ENCODE data around the gene ACSF2.
"Not testable (repeated sequence)": the region's sequence is repeated elsewhere in the genome, so short reads cannot be mapped to it uniquely, and the experiment has no call there.

The ACSF2 gene

GRCh38 chr17:50424246-50424995 is 1.6 kb upstream of the ACSF2 start:
- peak overlapping the region; percentile 99 for H3K4me2 ChIP-seq
- H3K4me1 ChIP-seq = peaks cover 67% of the 10 kb centered on the region
- H3K4me3 ChIP-seq = no peak overlapping the region; the same call in 1 of the 2 replicates
- peaks cover 12% of the 10 kb centered on the region for H3K9me3 ChIP-seq
- H3K9ac ChIP-seq = no peak overlapping the region; the same call in 1 of the 2 replicates
- no peak for TF ChIP-seq Cebpa-rat (IDR thresholded peaks at IDR 0.05)
- no peaks in the 10 kb centered on the region for H3K27me3 ChIP-seq
- H3K36me3 ChIP-seq = no peaks in the 10 kb centered on the region
- H4K20me1 ChIP-seq = no peaks in the 10 kb centered on the region
- peak overlapping the region; percentile 85 for H3K27ac ChIP-seq

GRCh38 chr17:50424996-50425681 is 879 bp upstream of the ACSF2 start:
- Histone ChIP-seq H3K9ac (peak overlapping the region; percentile 79), H3K9me3 (peaks cover 5% of the 10 kb centered on the region; the same call in 1 of the 2 replicates), H3K27me3 (no peaks in the 10 kb centered on the region), H3K36me3 (no peaks in the 10 kb centered on the region), H3K4me1 (peaks cover 67% of the 10 kb centered on the region), H4K20me1 (no peaks in the 10 kb centered on the region), H3K4me3 (peak overlapping the region; percentile 73), H3K27ac (peak overlapping the region; percentile 85), H3K4me2 (peak overlapping the region; percentile 99)
- TF ChIP-seq Cebpa-rat (IDR thresholded peaks at IDR 0.05) = no peak

- Histone ChIP-seq H3K27ac (peak overlapping the region; percentile 85; the same call in 1 of the 2 replicates), H3K36me3 (no peaks in the 10 kb centered on the region), H4K20me1 (no peaks in the 10 kb centered on the region), H3K9ac (peak overlapping the region; percentile 79), H3K4me1 (peaks cover 55% of the 10 kb centered on the region), H3K27me3 (no peaks in the 10 kb centered on the region), H3K9me3 (no peaks in the 10 kb centered on the region), H3K4me3 (peak overlapping the region; percentile 73), H3K4me2 (peak overlapping the region; percentile 99)
- no peak for TF ChIP-seq Cebpa-rat (IDR thresholded peaks at IDR 0.05)
Measured at GRCh38 chr17:50426472-50426782, 409 bp downstream of the ACSF2 start.

GRCh38 chr17:50426814-50427787 is 1.1 kb downstream of the ACSF2 start:
- peak overlapping the region; percentile 79 for H3K9ac ChIP-seq
- H3K36me3 ChIP-seq = no peaks in the 10 kb centered on the region
- TF ChIP-seq Cebpa-rat (IDR thresholded peaks at IDR 0.05) = no peak
- peak overlapping the region; percentile 62 for H3K27ac ChIP-seq
- H3K4me1 ChIP-seq = peaks cover 50% of the 10 kb centered on the region
- peak overlapping the region; percentile 73 for H3K4me3 ChIP-seq
- H3K9me3 ChIP-seq = no peaks in the 10 kb centered on the region
- H3K4me2 ChIP-seq = peak overlapping the region; percentile 99
- H3K27me3 ChIP-seq = no peaks in the 10 kb centered on the region
- no peaks in the 10 kb centered on the region for H4K20me1 ChIP-seq

DNA sequence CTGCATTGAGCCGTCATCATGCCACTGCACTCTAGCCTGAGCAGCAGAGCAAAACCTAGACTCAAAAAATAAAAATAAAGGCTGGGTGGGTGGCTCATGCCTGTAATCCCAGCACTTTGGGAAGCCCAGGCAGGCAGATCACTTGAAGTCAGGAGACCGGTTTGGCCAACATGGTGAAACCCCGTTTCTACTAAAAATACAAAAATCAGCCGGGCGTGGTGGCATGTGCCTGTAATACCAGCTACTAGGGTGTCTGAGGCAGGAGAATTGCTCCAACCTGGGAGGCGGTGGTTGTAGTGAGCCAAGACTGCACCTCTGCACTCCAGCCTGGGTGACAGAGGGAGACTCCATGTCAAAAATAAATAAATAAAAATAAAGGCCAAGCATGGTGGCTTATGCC is 2.1 kb downstream of the ACSF2 start:
- Histone ChIP-seq H3K4me2 (peak overlapping the region; percentile 99), H3K4me1 (peaks cover 46% of the 10 kb centered on the region)
- not testable (repeated sequence) for H4K20me1 ChIP-seq, H3K9me3 ChIP-seq, H3K27ac ChIP-seq, H3K36me3 ChIP-seq, H3K4me3 ChIP-seq, H3K9ac ChIP-seq, H3K27me3 ChIP-seq

- H4K20me1 ChIP-seq = 0 out of 2 replicates have a peak, but pooled peaks cover 6% of the 10 kb centered on the region
- H3K27ac ChIP-seq = no peak overlapping the region
- peaks cover 39% of the 10 kb centered on the region for H3K4me1 ChIP-seq
- TF ChIP-seq Cebpa-rat (IDR thresholded peaks at IDR 0.05) = no peak
- H3K9ac ChIP-seq = no peak overlapping the region
- no peaks in the 10 kb centered on the region for H3K36me3 ChIP-seq
- no peak overlapping the region for H3K4me3 ChIP-seq
- H3K27me3 ChIP-seq = no peaks in the 10 kb centered on the region
- H3K9me3 ChIP-seq = no peaks in the 10 kb centered on the region
- no peak overlapping the region for H3K4me2 ChIP-seq
Measured at GRCh38 chr17:50428831-50429424, 2.9 kb downstream of the ACSF2 start.

- Histone ChIP-seq H3K4me2 (no peak overlapping the region), H3K27me3 (no peaks in the 10 kb centered on the region), H3K9me3 (no peaks in the 10 kb centered on the region), H3K4me3 (no peak overlapping the region), H3K9ac (no peak overlapping the region), H4K20me1 (0 out of 2 replicates have a peak, but pooled peaks cover 6% of the 10 kb centered on the region), H3K4me1 (peaks cover 31% of the 10 kb centered on the region), H3K36me3 (no peaks in the 10 kb centered on the region), H3K27ac (no peak overlapping the region)
- no peak for TF ChIP-seq Cebpa-rat (IDR thresholded peaks at IDR 0.05)
Measured at GRCh38 chr17:50429793-50430192, 3.8 kb downstream of the ACSF2 start.

DNA sequence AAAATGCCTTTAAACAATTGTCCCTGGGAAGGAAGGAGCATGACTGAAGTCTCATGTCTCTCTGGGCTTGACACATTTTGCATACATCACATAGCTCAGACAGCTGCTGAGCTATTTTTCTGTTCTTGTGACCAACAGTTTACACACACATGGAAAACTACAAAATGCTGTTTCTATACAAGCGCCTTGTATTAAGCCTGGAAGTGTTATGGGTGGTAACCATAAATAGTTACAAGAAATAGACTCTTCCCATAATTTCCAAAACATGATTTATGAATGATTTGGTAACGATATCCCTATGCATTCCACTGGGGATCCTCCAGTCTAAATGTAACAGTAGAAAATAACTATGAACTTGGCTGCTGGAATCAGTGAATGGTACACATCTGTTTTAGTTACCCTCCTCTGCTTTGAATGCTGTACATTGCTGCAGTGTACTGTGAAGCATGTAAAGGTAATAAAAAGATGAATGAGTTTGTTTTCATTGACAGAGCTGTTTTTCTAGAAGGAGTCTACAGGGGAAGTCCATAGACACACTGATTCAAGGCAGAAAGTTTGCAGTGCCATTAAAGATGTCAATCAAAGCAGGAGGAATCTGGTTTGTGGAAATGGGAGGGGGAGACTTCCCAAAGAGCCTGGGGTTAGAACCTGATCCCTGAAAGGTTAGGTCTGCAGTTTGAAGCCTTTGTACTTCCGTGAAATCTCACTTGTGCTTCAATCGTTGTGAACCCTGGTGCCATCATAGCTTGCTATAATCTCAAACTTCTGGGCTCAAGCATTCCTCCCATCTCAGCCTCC is 5.0 kb downstream of the ACSF2 start:
- Histone ChIP-seq H3K27ac (no peak overlapping the region), H3K4me1 (peaks cover 21% of the 10 kb centered on the region), H3K27me3 (no peaks in the 10 kb centered on the region), H3K4me2 (no peak overlapping the region), H4K20me1 (0 out of 2 replicates have a peak, but pooled peaks cover 6% of the 10 kb centered on the region), H3K4me3 (no peak overlapping the region), H3K9ac (no peak overlapping the region), H3K36me3 (no peaks in the 10 kb centered on the region), H3K9me3 (no peaks in the 10 kb centered on the region)
- no peak for TF ChIP-seq Cebpa-rat (IDR thresholded peaks at IDR 0.05)

All from BLaER1 (cell line).